Nephron progenitor cell (in vitro differentiated cells): ENCODE measurements around the gene NAA25.
A peak's percentile ranks its signal among the peaks of the same experiment; 100 is the strongest.
"Not testable (repeated sequence)": the region's sequence is repeated elsewhere in the genome, so short reads cannot be mapped to it uniquely, and the experiment has no call there.

Experiments used
- DNase-seq: peaks from one replicate; pipeline ENCODE4 v3.0.0; 2021
- H3K27ac Mint-ChIP-seq: 2 replicates; pipeline ENCODE4 v1.8.0; 2021; ENCODE audit warnings: mild to moderate bottlenecking, moderate library complexity, mixed read lengths
- H3K27me3 Mint-ChIP-seq: 2 replicates; pipeline ENCODE4 v1.8.0; 2021; ENCODE audit warnings: mild to moderate bottlenecking, low read depth, mixed read lengths; ENCODE audit not compliant: poor library complexity
- H3K36me3 Mint-ChIP-seq: 2 replicates; pipeline ENCODE4 v1.8.0; 2021; ENCODE audit warnings: low read depth, mixed read lengths
- H3K4me1 Mint-ChIP-seq: 2 replicates; pipeline ENCODE4 v1.8.0; 2021; ENCODE audit warnings: mixed read lengths
- H3K4me3 Mint-ChIP-seq: 2 replicates; pipeline ENCODE4 v1.8.0; 2021; ENCODE audit warnings: mild to moderate bottlenecking, moderate library complexity, mixed read lengths
- H3K9me3 Mint-ChIP-seq: 2 replicates; pipeline ENCODE4 v1.8.0; 2021; ENCODE audit warnings: mild to moderate bottlenecking, moderate library complexity, mixed read lengths
- CTCF ChIP-seq: fragments of 200-600 bp; sonication (generic); IDR thresholded peaks from 2 replicates; pipeline ENCODE4 v1.5.0; 2021; ENCODE audit warnings: antibody characterized with exemption

The NAA25 gene

GRCh38 chr12:112012775-112013600, 95.6 kb downstream of the NAA25 start, which contains the start of the genes ERP29 and TMEM116:
ERP29 (plus strand) TSS chr12:112013426; CDS start chr12:112013466, 40 bp downstream.
TMEM116 (minus strand) TSS chr12:112013165; CDS start chr12:112005270, 7,895 bp downstream.
- H3K4me1 Mint-ChIP-seq, result peaks cover 43% of the 10 kb centered on the region
- DNase-seq, result peak; percentile 100
- H3K36me3 Mint-ChIP-seq, result peaks cover 45% of the 10 kb centered on the region
- peaks cover 13% of the 10 kb centered on the region for H3K9me3 Mint-ChIP-seq
- H3K4me3 Mint-ChIP-seq, result peak within 1 kb of the TSS; percentile 88
- TF ChIP-seq CTCF, result peak; percentile 52
- no peaks in the 10 kb centered on the region for H3K27me3 Mint-ChIP-seq
- peak within 1 kb of the TSS; percentile 98 for H3K27ac Mint-ChIP-seq

DNA sequence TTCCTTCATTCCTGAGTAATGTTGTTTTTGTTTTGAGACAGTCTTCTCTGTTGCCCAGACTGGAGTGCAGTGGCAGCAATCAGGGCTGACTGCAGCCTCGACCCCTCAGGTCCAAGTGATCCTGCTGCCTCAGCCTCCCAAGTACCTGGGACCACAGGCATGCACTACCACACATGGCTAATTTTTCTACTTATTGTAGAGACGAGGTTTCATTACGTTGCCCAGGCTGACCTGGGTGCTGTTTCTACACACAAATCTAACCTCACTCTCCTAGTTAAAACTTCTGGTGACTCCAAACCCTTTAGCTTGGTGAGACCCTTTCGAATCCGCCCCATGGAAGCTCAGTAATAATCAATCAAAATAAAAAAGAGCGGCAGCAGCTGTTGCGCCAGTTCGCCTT, 96.9 kb downstream of the NAA25 start:
- Mint-ChIP-seq H3K4me1 (peaks cover 43% of the 10 kb centered on the region), H3K27me3 (no peaks in the 10 kb centered on the region), H3K27ac (no peak overlapping the region), H3K36me3 (peaks cover 35% of the 10 kb centered on the region), H3K9me3 (peaks cover 13% of the 10 kb centered on the region), H3K4me3 (peak overlapping the region; percentile 88)
- no peak for TF ChIP-seq CTCF
- no peak for DNase-seq

DNA sequence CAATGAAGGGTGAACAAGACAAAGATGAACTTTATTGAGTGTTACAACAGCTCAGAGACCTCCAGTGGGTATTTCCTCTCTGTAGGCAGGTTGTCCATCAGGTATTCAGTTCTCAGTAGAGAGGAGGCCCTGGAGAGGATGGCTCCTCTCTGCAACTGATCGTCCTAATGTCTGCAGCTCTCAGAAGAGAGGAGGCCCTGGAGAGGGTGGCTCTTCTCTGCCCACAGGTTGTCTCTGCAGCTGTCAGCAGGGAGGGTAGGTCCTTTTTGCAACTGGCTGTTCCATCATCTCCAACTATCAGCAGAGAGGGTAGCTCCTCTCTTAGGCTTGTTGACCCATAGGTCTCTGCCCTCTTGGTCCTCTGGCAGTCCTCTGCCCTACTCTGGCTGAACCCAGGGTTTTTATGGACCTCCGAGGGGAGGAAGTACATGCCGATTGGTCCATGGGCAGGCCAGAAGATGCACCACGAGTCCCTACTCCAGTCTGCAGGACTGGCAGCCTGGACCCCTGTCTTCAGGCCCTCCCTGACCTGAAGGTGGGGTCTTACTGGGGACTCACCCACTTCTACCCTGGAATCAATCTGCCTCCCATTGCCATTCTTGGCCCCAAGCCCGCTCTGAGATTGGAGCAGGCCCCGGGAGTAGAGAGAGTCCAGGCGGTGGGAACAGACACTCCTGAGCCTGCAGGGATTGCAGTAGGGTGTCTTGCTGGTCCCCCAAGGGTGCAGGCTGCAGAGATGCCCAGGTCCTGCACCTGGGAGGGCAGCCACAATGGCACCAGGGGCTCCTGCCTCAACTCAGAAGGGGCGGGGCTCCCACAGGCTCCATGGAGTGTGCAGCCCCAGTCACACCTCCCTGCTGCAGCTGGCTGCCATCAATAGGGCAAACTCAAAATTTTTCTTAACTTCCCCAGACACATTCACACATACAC, 97.9 kb downstream of the NAA25 start:
- Mint-ChIP-seq H3K9me3 (peaks cover 6% of the 10 kb centered on the region), H3K4me1 (peaks cover 43% of the 10 kb centered on the region), H3K36me3 (peaks cover 26% of the 10 kb centered on the region), H3K4me3 (peak overlapping the region; percentile 88), H3K27ac (no peak overlapping the region), H3K27me3 (no peaks in the 10 kb centered on the region)
- no peak for TF ChIP-seq CTCF
- no peak for DNase-seq

- not testable (repeated sequence) for H3K27me3 Mint-ChIP-seq, DNase-seq, H3K9me3 Mint-ChIP-seq, H3K4me3 Mint-ChIP-seq, H3K27ac Mint-ChIP-seq
- Mint-ChIP-seq H3K4me1 (peaks cover 43% of the 10 kb centered on the region), H3K36me3 (peaks cover 24% of the 10 kb centered on the region)
Observed at GRCh38 chr12:112009596-112009995, 99.0 kb downstream of the NAA25 start.

- no peak overlapping the region for H3K27ac Mint-ChIP-seq
- H3K9me3 Mint-ChIP-seq, result peaks cover 4% of the 10 kb centered on the region
- H3K4me3 Mint-ChIP-seq, result no peak overlapping the region
Observed at GRCh38 chr12:112008918-112009317, 99.7 kb downstream of the NAA25 start.

More at GRCh38 chr12:112008918-112009317, 99.7 kb downstream of the NAA25 start:
- H3K27me3 Mint-ChIP-seq, result no peaks in the 10 kb centered on the region
- H3K36me3 Mint-ChIP-seq, result peaks cover 19% of the 10 kb centered on the region
- peaks cover 37% of the 10 kb centered on the region for H3K4me1 Mint-ChIP-seq
- DNase-seq, result no peak
- TF ChIP-seq CTCF, result no peak
